GM19395 (cell line): Measurements from ENCODE around the gene TMEM171.

Experiments
- ATAC-seq: cut with Tn5 transposase; IDR thresholded peaks from one replicate; pipeline ENCODE4 v1.9.1; 2021; ENCODE audit warnings: mild to moderate bottlenecking, moderate library complexity; ENCODE audit not compliant: unreplicated experiment

TMEM171 gene

GRCh38 chr5:73151766-73152410 lies 31.5 kb downstream of the TMEM171 start:
- no peak for ATAC-seq

DNA sequence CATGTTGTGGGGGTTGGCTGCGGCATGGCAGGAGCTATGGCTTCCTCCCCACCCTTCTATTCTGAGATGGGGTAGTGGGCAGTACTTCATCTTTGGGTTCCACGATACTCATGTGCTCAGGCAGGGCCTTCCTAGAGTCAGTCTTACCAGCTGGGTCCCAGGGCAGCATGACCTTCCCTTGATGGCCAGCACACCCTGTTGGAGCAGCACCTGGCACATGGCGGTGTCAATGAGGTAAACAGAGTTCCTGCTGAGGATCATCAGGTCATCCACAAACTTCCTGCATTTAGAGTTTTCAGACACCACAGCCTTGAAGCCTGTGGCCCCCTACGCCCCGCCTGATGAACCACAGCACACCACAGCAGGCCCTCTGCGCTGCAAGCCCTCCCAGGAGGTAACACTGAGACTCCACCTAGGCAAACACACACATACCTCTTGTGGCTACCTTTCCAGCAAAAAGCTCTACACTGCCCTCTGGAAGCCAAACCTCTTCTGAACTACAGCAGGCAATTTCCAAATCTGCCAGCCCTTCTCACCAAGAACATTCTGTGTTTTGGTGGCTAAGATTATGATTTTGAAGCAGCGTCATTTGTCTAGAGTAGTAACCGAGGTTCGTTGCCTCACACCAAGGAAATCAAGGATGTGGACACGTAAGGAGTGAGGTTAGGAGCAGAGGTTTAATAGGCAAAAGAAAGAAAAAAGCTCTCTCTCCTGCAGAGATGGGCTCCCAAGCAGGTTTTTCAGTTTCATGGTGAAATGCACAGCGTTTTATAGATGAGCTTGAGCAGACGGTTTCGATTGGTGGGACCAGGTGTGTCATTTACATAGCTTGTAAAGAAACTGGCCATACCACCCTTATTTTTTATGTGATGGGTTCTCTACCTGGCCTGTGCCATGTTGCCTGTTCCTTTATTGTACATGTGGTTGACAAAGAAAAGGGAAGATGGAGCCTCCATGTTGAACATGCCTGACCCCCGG lies 32.3 kb downstream of the TMEM171 start:
- no peak for ATAC-seq

DNA sequence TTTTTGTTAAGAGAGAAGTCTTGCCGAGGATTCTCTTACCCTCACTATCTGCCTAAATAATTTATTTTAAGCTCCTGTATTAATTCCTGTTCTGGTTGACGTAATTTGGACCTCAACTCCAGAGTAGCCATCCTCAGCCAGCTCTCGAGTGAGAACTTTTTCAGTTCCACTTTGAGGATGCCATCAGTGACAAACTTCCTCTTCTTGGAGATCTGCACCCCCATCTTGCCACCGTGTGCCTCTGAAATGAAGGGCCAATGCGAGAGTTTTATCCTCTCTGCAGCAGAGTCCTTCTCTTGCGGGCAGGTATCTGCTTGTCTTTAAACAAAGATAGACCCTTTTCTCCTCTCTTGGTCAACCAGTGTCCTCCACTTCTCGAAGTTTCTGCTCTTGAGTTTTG lies 33.1 kb downstream of the TMEM171 start:
- no peak for ATAC-seq

- ATAC-seq, result no peak
Measured at GRCh38 chr5:73154208-73155006, 34.0 kb downstream of the TMEM171 start.

DNA sequence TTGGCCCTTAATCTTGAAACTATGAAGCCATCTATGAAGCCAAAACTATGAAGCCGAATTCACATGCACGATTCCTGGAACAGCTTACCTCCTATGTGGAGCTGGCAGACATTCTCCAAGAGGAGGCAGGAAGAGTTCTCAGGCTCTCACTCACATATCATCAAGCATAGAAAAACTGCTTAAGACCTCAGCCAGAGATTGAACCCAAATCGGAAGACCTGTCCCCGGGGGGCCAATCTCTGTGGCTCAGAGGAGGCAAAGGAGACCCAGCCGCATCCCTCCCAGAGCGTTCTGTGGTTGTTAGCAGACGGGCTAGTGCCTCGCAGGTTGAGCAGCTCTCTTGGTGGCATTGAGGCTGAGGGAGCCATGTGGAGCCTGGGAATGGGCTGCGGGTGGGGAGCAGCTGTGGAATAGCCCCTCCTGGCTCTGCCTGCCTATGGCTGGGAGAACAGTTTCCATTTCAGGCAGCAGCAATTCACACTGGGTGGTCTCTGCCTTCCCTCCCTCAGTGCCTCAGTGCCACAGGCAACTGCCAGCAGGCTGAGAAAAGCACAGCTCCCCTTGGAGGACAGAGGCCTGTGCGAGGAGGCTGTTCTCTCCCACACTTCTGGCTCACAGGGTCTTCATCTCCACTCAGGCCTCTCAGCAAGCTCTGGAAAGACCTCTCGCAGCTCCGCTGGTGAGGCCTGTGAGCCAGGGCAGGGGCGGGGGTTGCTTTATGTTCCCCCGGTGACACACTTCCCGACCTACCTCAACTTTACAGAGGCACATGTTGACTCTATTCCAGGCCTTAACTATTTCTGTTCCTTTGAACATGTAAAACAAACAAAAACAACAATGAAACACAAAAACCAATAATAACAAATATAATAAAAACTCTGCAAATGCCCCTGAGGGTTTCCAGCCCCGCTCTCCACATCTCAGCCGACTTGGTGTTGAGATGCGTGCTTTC lies 35.2 kb downstream of the TMEM171 start:
- ATAC-seq, result no peak

- no peak for ATAC-seq
Measured at GRCh38 chr5:73157414-73158303, 37.3 kb downstream of the TMEM171 start.

GRCh38 chr5:73158313-73158712 lies 37.9 kb downstream of the TMEM171 start:
- ATAC-seq, result no peak

DNA sequence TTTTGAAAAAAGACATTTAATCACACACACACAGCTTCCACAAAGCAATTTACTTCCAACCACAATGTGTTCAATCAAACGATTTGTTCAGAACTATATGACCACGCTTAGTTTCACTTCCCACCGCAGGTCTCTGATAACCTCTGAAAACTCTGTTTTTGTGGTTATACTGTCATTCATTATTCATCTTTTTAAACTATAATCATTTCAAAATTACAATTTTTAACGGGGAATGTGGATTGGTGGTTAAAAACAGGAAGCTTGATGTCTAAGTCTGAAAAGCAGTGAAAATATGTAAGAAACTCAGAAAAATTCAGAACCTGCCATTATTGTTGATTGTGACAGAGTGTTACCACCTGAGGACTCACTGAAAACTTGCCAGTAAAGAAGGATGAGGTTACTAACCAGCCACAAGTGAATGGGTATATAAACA lies 39.9 kb downstream of the TMEM171 start:
- ATAC-seq, result peak; percentile 91

GRCh38 chr5:73170522-73170921 lies 50.1 kb downstream of the TMEM171 start:
- no peak for ATAC-seq

- no peak for ATAC-seq
Measured at GRCh38 chr5:73171495-73171894, 51.1 kb downstream of the TMEM171 start.

DNA sequence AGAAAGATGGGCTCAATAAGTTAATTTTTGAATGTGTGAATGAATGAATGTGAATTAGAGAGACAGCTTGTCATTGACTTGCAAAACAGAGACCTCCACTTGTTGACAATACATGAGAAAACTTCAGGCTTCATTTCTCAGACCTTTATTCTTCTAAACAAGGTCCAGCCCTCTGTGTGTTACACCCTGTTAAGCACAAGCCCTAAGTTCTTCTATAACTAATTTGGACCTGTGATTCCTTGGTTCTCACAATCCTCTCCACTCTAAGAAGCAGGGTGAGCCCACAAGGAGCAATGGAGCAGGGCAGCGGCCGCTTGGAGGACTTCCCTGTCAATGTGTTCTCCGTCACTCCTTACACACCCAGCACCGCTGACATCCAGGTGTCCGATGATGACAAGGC lies 52.6 kb downstream of the TMEM171 start, which contains the start of gene TMEM174:
Gene TMEM174 (plus strand): TSS at position 243 of the 400 bp plus-strand sequence. CDS start 51 bp downstream, at position 294.
- no peak for ATAC-seq

- no peak for ATAC-seq
Measured at GRCh38 chr5:73174100-73174815, 53.9 kb downstream of the TMEM171 start.

DNA sequence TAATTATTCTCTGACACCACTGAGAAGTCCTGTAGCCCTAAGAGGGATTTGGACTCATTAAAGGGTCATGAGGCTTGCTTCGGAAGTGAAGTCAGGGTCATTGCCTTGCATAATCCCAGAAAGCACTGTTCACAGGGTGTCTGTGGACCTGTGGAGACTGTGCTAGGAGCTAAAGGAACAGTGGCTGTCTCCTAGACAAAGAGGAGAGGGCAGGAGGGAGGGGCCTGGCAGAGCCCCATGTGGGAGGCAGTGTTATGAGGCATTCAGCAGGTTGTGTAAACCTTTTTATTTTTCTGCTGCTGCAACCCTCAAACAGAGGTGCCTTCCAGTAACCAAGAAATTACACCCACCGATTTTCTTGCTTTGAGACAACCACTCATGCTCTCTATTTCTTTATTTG lies 55.9 kb downstream of the TMEM171 start:
- ATAC-seq, result no peak

- no peak for ATAC-seq
Measured at GRCh38 chr5:73178265-73178664, 57.9 kb downstream of the TMEM171 start.

DNA sequence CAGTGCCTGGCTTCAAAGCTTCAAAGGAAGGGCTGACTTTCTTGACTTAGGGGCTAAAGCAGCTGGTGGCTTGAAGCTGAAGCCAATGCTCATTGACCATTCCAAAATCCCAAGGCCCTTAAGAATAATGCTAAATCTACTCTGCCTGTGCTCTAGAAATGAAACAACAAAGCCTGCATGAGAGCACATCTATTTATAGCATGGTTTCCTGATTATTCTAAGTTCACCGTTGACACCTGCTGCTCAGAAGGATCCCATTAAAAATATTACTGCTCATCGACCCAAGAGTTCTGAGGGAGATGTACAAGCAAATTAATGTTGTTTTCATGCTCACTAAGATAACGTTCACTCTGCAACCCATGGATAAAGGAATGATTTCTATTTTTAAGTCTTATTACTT lies 59.4 kb downstream of the TMEM171 start:
- ATAC-seq, result no peak

DNA sequence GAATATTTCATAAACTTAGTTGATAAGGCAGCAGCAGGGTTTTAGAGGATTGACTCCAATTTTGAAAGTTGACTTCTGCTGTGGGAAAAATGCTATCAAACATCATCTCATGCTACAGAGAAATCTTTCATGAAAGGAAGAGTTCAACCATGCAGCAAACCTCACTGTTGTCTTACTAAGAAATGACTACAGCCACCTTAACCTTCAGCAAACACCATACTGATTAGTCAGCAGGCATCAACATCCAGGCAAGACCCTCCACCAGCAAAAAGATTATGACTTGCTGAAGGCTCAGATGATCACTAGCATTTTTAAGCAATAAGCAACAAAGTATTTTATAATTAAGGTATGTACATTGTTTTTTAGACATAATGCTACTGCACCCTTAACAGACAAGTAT lies 60.2 kb downstream of the TMEM171 start:
- no peak for ATAC-seq
